Measurements from ENCODE around the gene ATP13A1.

Gene ATP13A1

DNA sequence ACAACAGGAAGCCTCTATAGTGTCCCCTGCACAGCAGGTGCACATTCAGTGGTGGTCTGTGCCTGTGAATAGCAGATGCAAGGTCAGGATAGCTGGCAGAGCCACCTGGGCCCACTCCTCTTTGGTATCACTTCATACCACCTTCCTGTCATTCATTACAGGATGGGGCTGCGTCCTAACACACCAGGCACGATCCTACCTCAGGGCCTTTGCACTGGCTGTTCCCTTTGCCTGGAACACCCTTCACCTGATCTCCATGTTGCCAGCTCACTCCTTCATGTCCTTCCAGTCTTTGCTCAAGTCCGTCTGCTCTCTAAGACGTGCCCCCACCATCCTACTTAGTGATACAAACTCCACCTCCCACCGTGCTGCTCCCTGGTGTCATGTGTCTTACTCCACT, 30.8 kb downstream of the ATP13A1 start:
- DNase-seq (ENCODE audit: insufficient read length, low spot score) (no peak), FAIRE-seq (no peak)
- TF ChIP-seq, protein P1, sequence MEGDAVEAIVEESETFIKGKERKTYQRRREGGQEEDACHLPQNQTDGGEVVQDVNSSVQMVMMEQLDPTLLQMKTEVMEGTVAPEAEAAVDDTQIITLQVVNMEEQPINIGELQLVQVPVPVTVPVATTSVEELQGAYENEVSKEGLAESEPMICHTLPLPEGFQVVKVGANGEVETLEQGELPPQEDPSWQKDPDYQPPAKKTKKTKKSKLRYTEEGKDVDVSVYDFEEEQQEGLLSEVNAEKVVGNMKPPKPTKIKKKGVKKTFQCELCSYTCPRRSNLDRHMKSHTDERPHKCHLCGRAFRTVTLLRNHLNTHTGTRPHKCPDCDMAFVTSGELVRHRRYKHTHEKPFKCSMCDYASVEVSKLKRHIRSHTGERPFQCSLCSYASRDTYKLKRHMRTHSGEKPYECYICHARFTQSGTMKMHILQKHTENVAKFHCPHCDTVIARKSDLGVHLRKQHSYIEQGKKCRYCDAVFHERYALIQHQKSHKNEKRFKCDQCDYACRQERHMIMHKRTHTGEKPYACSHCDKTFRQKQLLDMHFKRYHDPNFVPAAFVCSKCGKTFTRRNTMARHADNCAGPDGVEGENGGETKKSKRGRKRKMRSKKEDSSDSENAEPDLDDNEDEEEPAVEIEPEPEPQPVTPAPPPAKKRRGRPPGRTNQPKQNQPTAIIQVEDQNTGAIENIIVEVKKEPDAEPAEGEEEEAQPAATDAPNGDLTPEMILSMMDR (IDR thresholded peaks at IDR 0.05; ENCODE audit: insufficient read depth, missing control alignments) = no peak

GRCh38 chr19:19631346-19631745, 32.1 kb downstream of the ATP13A1 start:
- TF ChIP-seq, protein P1 (IDR thresholded peaks at IDR 0.05; ENCODE audit: insufficient read depth, missing control alignments) = no peak
- no peak for FAIRE-seq

DNA sequence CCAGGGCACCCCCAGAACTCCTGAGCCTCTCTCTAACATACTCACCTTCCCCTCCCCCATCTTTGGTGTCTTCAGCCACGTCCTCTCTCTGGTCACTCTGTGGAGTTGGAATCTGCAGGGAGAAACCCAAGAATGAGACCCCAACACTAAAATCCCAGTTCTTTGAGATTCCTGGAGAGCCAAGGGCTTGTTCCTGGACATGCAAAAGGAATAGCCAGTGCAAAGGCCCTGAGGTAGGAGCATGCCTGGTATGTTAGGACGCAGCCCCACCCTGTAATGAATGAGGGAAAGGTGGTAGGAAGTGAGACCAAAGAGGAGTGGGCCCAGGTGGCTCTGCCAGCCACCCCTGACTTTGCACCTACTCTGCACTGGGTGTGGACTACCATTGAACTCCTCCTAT, 33.0 kb downstream of the ATP13A1 start:
- no peak for DNase-seq (ENCODE audit: insufficient read length, low spot score)
- TF ChIP-seq, protein P1 (IDR thresholded peaks at IDR 0.05; ENCODE audit: insufficient read depth, missing control alignments) = no peak
- FAIRE-seq = no peak

More at GRCh38 chr19:19631346-19631745, 32.1 kb downstream of the ATP13A1 start:
- DNase-seq (ENCODE audit: insufficient read length, low spot score) = no peak

GRCh38 chr19:19630062-19630414, 33.4 kb downstream of the ATP13A1 start:
- DNase-seq (ENCODE audit: insufficient read length, low spot score) (no peak), FAIRE-seq (no peak)
- TF ChIP-seq, protein P1 (IDR thresholded peaks at IDR 0.05; ENCODE audit: insufficient read depth, missing control alignments) = no peak

- TF ChIP-seq, protein P1 (IDR thresholded peaks at IDR 0.05; ENCODE audit: insufficient read depth, missing control alignments) = no peak
- DNase-seq (ENCODE audit: insufficient read length, low spot score) (peak; percentile 68), FAIRE-seq (no peak)
Observed at GRCh38 chr19:19628501-19629134, 34.9 kb downstream of the ATP13A1 start.

- DNase-seq (ENCODE audit: insufficient read length, low spot score) = peak; percentile 73
- no peak for FAIRE-seq
- TF ChIP-seq, protein P1 (IDR thresholded peaks at IDR 0.05; ENCODE audit: insufficient read depth, missing control alignments) = no peak
Observed at GRCh38 chr19:19627621-19628500, 35.6 kb downstream of the ATP13A1 start, which contains the start of gene LPAR2. TSS of gene LPAR2 (minus strand) at chr19:19628220. CDS start at chr19:19627275, 945 bp downstream.
